ENCODE results near the gene CHST9.

GRCh38 chr18:27030421-27030820 is 154.7 kb downstream of the CHST9 start:
- no peak for TF ChIP-seq CTCF (IDR thresholded peaks at IDR 0.05; ENCODE audit: low read depth, low read length, poor library complexity, severe bottlenecking)
- TF ChIP-seq EZH2phosphoT487 (IDR thresholded peaks at IDR 0.05; ENCODE audit: borderline replicate concordance, low read length), result no peak

Data from DOHH2 (cell line).